ENCODE results near the gene PRKCA. TPM values are rescaled to one million over a fixed set of nuclear protein-coding genes. Genes with fewer than 3 reads are reported as not detected.

The PRKCA gene
- total and polyA plus RNA-seq, 4 experiments from 2014 or later, result 1.1 to 107 (median 56.1) TPM

GRCh38 chr17:66262767-66263166 is 39.6 kb upstream of the PRKCA start:
- POLR2A ChIA-PET (ENCODE audit: partially characterized antibody), result interaction anchor here (1.0 kb wide), 1 partner anchor 23 kb away, joined by 3 read pairs; no protein-coding TSS in a partner anchor
- Histone ChIP-seq H3K27ac (ENCODE audit: low read depth, low read length) (no peak overlapping the region), H3K36me3 (ENCODE audit: insufficient read depth, low read length) (no peaks in the 10 kb centered on the region), H3K27me3 (ENCODE audit: insufficient read depth, low read length) (no peaks in the 10 kb centered on the region), H3K4me3 (ENCODE audit: low read length in 2 of 2) (no peak overlapping the region), H3K4me1 (ENCODE audit: insufficient read depth, low read length) (no peaks in the 10 kb centered on the region), H3K9me3 (ENCODE audit: control insufficient read depth in 1 of 2, low read length in 2 of 2) (no peaks in the 10 kb centered on the region)
- no peaks in the 10 kb centered on the region for H3K36me3 Mint-ChIP-seq
- intact Hi-C loops (cut with micrococcal nuclease), result no loop called here
- CTCF ChIA-PET (ENCODE audit: partially characterized antibody), result no interaction called here
- no peaks in the 10 kb centered on the region for H3K27me3 Mint-ChIP-seq
- H3K4me3 Mint-ChIP-seq, result no peak overlapping the region
- H3K27ac Mint-ChIP-seq, result no peak overlapping the region
- no peak for DNase-seq
- peaks cover 0 to 9% (median 3%) of the 10 kb centered on the region in 8 donors for H3K9me3 Mint-ChIP-seq
- no peaks in the 10 kb centered on the region for H3K4me1 Mint-ChIP-seq

- H3K27ac ChIP-seq (ENCODE audit: low read depth, low read length), result no peak overlapping the region
- POLR2A ChIA-PET (ENCODE audit: partially characterized antibody), result no interaction called here
These were observed 37.7 kb upstream of the PRKCA start for GRCh38 chr17:66264696-66265095.

GRCh38 chr17:66268247-66268927 is 34.0 kb upstream of the PRKCA start:
- H3K27ac Mint-ChIP-seq, result peak overlapping the region in 1 of 7 donors; percentile 75
- POLR2A ChIA-PET (ENCODE audit: partially characterized antibody), result no interaction called here

More at GRCh38 chr17:66264696-66265095, 37.7 kb upstream of the PRKCA start:
- H3K9me3 ChIP-seq (ENCODE audit: control insufficient read depth in 1 of 2, low read length in 2 of 2), result no peaks in the 10 kb centered on the region
- H3K27me3 Mint-ChIP-seq, result no peaks in the 10 kb centered on the region
- CTCF ChIA-PET (ENCODE audit: partially characterized antibody), result no interaction called here
- H3K4me1 Mint-ChIP-seq, result no peaks in the 10 kb centered on the region
- intact Hi-C loops (cut with micrococcal nuclease), result no loop called here
- H3K27me3 ChIP-seq (ENCODE audit: insufficient read depth, low read length), result no peaks in the 10 kb centered on the region
- no peak for DNase-seq
- no peak overlapping the region for H3K27ac Mint-ChIP-seq
- no peaks in the 10 kb centered on the region for H3K4me1 ChIP-seq (ENCODE audit: insufficient read depth, low read length)
- H3K9me3 Mint-ChIP-seq, result peaks cover 0 to 9% (median 3%) of the 10 kb centered on the region in 8 donors
- H3K36me3 Mint-ChIP-seq, result no peaks in the 10 kb centered on the region
- H3K4me3 ChIP-seq (ENCODE audit: low read length in 2 of 2), result no peak overlapping the region
- no peaks in the 10 kb centered on the region for H3K36me3 ChIP-seq (ENCODE audit: insufficient read depth, low read length)
- H3K4me3 Mint-ChIP-seq, result no peak overlapping the region

GRCh38 chr17:66270106-66270505 is 32.3 kb upstream of the PRKCA start:
- ChIA-PET CTCF (ENCODE audit: partially characterized antibody) (no interaction called here), POLR2A (ENCODE audit: partially characterized antibody) (no interaction called here)
- H3K4me1 Mint-ChIP-seq, result no peaks in the 10 kb centered on the region
- H3K9me3 ChIP-seq (ENCODE audit: control insufficient read depth in 1 of 2, low read length in 2 of 2), result no peaks in the 10 kb centered on the region
- H3K36me3 Mint-ChIP-seq, result no peaks in the 10 kb centered on the region
- no peak overlapping the region for H3K4me3 Mint-ChIP-seq
- H3K9me3 Mint-ChIP-seq, result no peaks in the 10 kb centered on the region
- H3K27me3 ChIP-seq (ENCODE audit: insufficient read depth, low read length), result no peaks in the 10 kb centered on the region
- H3K27me3 Mint-ChIP-seq, result no peaks in the 10 kb centered on the region
- no peaks in the 10 kb centered on the region for H3K36me3 ChIP-seq (ENCODE audit: insufficient read depth, low read length)
- no peak overlapping the region for H3K27ac Mint-ChIP-seq
- no peaks in the 10 kb centered on the region for H3K4me1 ChIP-seq (ENCODE audit: insufficient read depth, low read length)
- no peak overlapping the region for H3K27ac ChIP-seq (ENCODE audit: low read depth, low read length)
- intact Hi-C loops (cut with micrococcal nuclease), result no loop called here
- H3K4me3 ChIP-seq (ENCODE audit: low read length in 2 of 2), result no peak overlapping the region
- no peak for DNase-seq

More at GRCh38 chr17:66268247-66268927, 34.0 kb upstream of the PRKCA start:
- Histone ChIP-seq H3K27ac (ENCODE audit: low read depth, low read length) (no peak overlapping the region), H3K27me3 (ENCODE audit: insufficient read depth, low read length) (no peaks in the 10 kb centered on the region), H3K9me3 (ENCODE audit: control insufficient read depth in 1 of 2, low read length in 2 of 2) (no peaks in the 10 kb centered on the region), H3K4me3 (ENCODE audit: low read length in 2 of 2) (no peak overlapping the region), H3K4me1 (ENCODE audit: insufficient read depth, low read length) (no peaks in the 10 kb centered on the region), H3K36me3 (ENCODE audit: insufficient read depth, low read length) (no peaks in the 10 kb centered on the region)
- peaks cover 0 to 9% (median 3%) of the 10 kb centered on the region in 8 donors for H3K9me3 Mint-ChIP-seq
- H3K4me1 Mint-ChIP-seq, result no peaks in the 10 kb centered on the region
- H3K36me3 Mint-ChIP-seq, result no peaks in the 10 kb centered on the region
- H3K4me3 Mint-ChIP-seq, result no peak overlapping the region
- CTCF ChIA-PET (ENCODE audit: partially characterized antibody), result no interaction called here
- no peaks in the 10 kb centered on the region for H3K27me3 Mint-ChIP-seq
- intact Hi-C loops (cut with micrococcal nuclease), result no loop called here
- no peak for DNase-seq

GRCh38 chr17:66271512-66271911 is 30.9 kb upstream of the PRKCA start:
- no peaks in the 10 kb centered on the region for H3K9me3 ChIP-seq (ENCODE audit: control insufficient read depth in 1 of 2, low read length in 2 of 2)
- Mint-ChIP-seq H3K36me3 (no peaks in the 10 kb centered on the region), H3K9me3 (no peaks in the 10 kb centered on the region), H3K4me1 (peaks cover 0 to 1% (median 0%) of the 10 kb centered on the region in 4 donors), H3K27me3 (peaks cover 0 to 3% of the 10 kb centered on the region in 2 donors), H3K27ac (no peak overlapping the region), H3K4me3 (no peak overlapping the region)
- no peaks in the 10 kb centered on the region for H3K4me1 ChIP-seq (ENCODE audit: insufficient read depth, low read length)
- H3K27ac ChIP-seq (ENCODE audit: low read depth, low read length), result no peak overlapping the region
- no peak for DNase-seq
- intact Hi-C loops (cut with micrococcal nuclease), result no loop called here
- H3K27me3 ChIP-seq (ENCODE audit: insufficient read depth, low read length), result no peaks in the 10 kb centered on the region
- H3K36me3 ChIP-seq (ENCODE audit: insufficient read depth, low read length), result no peaks in the 10 kb centered on the region
- ChIA-PET POLR2A (ENCODE audit: partially characterized antibody) (no interaction called here), CTCF (ENCODE audit: partially characterized antibody) (no interaction called here)
- no peak overlapping the region for H3K4me3 ChIP-seq (ENCODE audit: low read length in 2 of 2)

GRCh38 chr17:66272811-66273585 is 29.4 kb upstream of the PRKCA start:
- no peaks in the 10 kb centered on the region for H3K9me3 ChIP-seq (ENCODE audit: control insufficient read depth in 1 of 2, low read length in 2 of 2)
- H3K4me1 ChIP-seq (ENCODE audit: insufficient read depth, low read length), result no peaks in the 10 kb centered on the region
- Mint-ChIP-seq H3K27ac (no peak overlapping the region), H3K36me3 (no peaks in the 10 kb centered on the region), H3K9me3 (no peaks in the 10 kb centered on the region), H3K27me3 (peaks cover 0 to 3% of the 10 kb centered on the region in 2 donors), H3K4me1 (peaks cover 0 to 2% (median 0%) of the 10 kb centered on the region in 4 donors), H3K4me3 (no peak overlapping the region)
- no peaks in the 10 kb centered on the region for H3K27me3 ChIP-seq (ENCODE audit: insufficient read depth, low read length)
- no peak overlapping the region for H3K4me3 ChIP-seq (ENCODE audit: low read length in 2 of 2)
- CTCF ChIA-PET (ENCODE audit: partially characterized antibody), result interaction anchor here (1.1 to 1.3 kb wide), 2 partner anchors 48 to 70 kb away, joined by 3 read pairs; no protein-coding TSS in a partner anchor
- POLR2A ChIA-PET (ENCODE audit: partially characterized antibody), result interaction anchor here (0.6 kb wide), 1 partner anchor 52 kb away, joined by 3 read pairs; no protein-coding TSS in a partner anchor
- intact Hi-C loops (cut with micrococcal nuclease), result no loop called here
- no peaks in the 10 kb centered on the region for H3K36me3 ChIP-seq (ENCODE audit: insufficient read depth, low read length)
- no peak overlapping the region for H3K27ac ChIP-seq (ENCODE audit: low read depth, low read length)
- no peak for DNase-seq

GRCh38 chr17:66273586-66273848 is 28.9 kb upstream of the PRKCA start:
- H3K9me3 Mint-ChIP-seq, result no peaks in the 10 kb centered on the region
- Histone ChIP-seq H3K36me3 (ENCODE audit: insufficient read depth, low read length) (no peaks in the 10 kb centered on the region), H3K9me3 (ENCODE audit: control insufficient read depth in 1 of 2, low read length in 2 of 2) (no peaks in the 10 kb centered on the region), H3K27ac (ENCODE audit: low read depth, low read length) (no peak overlapping the region), H3K4me1 (ENCODE audit: insufficient read depth, low read length) (no peaks in the 10 kb centered on the region), H3K27me3 (ENCODE audit: insufficient read depth, low read length) (no peaks in the 10 kb centered on the region), H3K4me3 (ENCODE audit: low read length in 2 of 2) (no peak overlapping the region)
- POLR2A ChIA-PET (ENCODE audit: partially characterized antibody), result interaction anchor here (0.6 kb wide), 1 partner anchor 52 kb away, joined by 3 read pairs; no protein-coding TSS in a partner anchor
- intact Hi-C loops (cut with micrococcal nuclease), result no loop called here
- peaks cover 0 to 2% (median 0%) of the 10 kb centered on the region in 4 donors for H3K4me1 Mint-ChIP-seq
- H3K27me3 Mint-ChIP-seq, result peaks cover 0 to 3% of the 10 kb centered on the region in 2 donors
- CTCF ChIA-PET (ENCODE audit: partially characterized antibody), result interaction anchor here (0.7 to 1.3 kb wide), 2 partner anchors 71 to 631 kb away, joined by 3 read pairs; no protein-coding TSS in a partner anchor
- H3K27ac Mint-ChIP-seq, result no peak overlapping the region
- no peak for DNase-seq
- no peak overlapping the region for H3K4me3 Mint-ChIP-seq
- H3K36me3 Mint-ChIP-seq, result no peaks in the 10 kb centered on the region

Measured in CD4-positive, alpha-beta memory T cell (primary cell).